Measurements from ENCODE around the gene ATXN1.
"Not testable (repeated sequence)": the region's sequence is repeated elsewhere in the genome, so short reads cannot be mapped to it uniquely, and the experiment has no call there.

The ATXN1 gene

DNA sequence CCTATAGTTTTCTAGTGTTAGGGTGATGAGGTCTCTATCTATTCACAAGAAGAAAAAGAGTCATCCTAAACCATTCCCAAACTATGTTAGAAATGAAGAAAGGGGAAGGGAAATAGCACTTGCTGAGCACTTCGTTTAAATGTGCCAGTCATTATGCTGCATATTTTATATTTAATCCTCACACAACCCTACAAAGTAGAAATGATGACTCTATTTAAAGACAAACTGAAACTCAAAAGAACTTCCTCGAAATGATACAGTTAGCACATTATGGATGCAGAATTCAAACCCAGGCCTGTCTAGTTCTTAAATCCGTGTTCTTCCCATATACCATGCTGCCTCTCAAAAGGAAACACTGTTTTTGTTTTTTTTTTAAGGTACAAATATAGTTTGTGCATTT is 348.3 kb downstream of the ATXN1 start:
- DNase-seq (ENCODE audit: low read depth), result no peak

- DNase-seq (ENCODE audit: low read depth), result no peak
Observed at GRCh38 chr6:16412171-16412570, 349.1 kb downstream of the ATXN1 start.

GRCh38 chr6:16409531-16410441 is 351.5 kb downstream of the ATXN1 start:
- DNase-seq (ENCODE audit: low read depth), result peak; percentile 10

DNA sequence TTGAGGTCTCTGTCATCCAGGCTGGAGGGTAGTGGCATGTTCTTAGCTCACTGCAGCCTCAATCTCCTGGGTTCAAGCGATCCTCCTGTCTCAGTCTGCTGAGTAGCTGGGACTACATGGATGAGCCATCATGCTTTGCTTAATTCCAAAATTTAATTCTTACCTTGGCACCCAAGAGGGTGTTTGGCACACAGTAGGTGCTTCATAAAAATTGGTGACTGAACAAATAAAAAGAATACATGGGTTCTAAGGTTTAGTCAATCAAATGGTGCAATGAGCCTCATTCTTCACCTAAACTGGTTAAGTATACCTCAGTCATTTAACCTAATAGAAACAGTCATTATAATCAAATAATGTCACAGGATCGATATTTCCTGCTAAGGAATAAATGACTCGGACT is 352.5 kb downstream of the ATXN1 start:
- DNase-seq (ENCODE audit: low read depth), result no peak

- DNase-seq (ENCODE audit: low read depth), result no peak
Observed at GRCh38 chr6:16406966-16407365, 354.3 kb downstream of the ATXN1 start.

DNA sequence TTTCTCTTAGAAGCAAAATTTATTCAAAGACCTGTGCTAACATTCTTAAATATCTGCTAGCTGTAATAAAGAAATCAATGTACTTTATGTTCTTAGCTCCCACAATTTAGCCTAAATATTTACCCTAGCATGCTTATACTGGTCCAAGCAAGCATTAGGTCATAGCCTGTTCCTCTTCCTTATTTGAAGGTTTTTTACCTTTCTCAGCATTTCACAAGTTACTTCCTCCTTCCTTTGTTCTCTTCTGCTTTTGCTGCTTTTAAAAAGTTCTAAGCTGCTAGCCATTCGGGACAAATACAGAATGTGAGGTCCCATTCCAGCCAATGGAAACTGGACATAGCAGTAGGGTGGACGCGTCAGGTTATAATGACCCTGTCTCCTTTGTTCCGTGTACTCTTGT is 354.7 kb downstream of the ATXN1 start:
- not testable (repeated sequence) for DNase-seq (ENCODE audit: low read depth)

DNA sequence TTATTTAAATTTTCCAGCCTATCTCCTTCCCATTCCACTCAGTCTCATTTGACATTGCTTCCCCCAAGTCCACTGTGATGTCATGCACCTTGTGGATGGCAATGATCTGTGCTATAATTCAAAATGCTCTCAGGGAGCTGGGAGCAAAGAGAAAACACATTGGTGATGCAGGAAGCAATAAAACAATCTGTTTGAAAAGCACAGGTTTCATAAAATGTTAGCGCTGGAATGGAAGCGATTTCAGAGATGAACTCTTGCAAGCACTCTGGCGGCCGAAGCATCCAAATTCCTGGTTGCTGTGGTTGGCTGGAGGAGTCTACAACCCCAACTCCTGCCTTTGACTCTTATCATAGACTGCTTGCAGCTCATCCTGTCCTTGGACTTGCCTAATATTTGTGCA is 355.9 kb downstream of the ATXN1 start:
- DNase-seq (ENCODE audit: low read depth), result no peak

DNA sequence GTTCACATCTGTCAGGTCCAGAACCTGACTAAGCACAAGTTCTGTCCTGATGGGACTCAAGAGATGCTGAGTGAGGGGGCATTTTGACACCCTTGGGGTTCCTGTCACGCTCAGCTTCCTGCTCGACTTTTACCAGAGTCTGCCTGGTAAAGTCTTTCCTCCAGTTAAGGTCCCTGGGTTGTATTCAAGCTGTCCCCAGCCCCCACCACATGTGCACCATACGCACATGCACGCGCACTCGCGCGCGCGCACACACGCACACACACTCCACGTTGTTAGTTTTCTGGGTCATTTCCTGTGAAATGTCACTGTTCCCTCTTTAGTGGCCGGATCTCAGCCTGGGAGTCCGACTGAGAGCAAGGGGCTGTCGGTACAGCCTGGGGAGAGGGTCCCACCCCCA is 356.8 kb downstream of the ATXN1 start:
- DNase-seq (ENCODE audit: low read depth), result no peak

GRCh38 chr6:16403831-16404230 is 357.4 kb downstream of the ATXN1 start:
- DNase-seq (ENCODE audit: low read depth), result no peak

GRCh38 chr6:16402581-16402900 is 358.7 kb downstream of the ATXN1 start:
- DNase-seq (ENCODE audit: low read depth), result no peak

GRCh38 chr6:16400248-16400760 is 361.0 kb downstream of the ATXN1 start:
- DNase-seq (ENCODE audit: low read depth), result no peak

DNA sequence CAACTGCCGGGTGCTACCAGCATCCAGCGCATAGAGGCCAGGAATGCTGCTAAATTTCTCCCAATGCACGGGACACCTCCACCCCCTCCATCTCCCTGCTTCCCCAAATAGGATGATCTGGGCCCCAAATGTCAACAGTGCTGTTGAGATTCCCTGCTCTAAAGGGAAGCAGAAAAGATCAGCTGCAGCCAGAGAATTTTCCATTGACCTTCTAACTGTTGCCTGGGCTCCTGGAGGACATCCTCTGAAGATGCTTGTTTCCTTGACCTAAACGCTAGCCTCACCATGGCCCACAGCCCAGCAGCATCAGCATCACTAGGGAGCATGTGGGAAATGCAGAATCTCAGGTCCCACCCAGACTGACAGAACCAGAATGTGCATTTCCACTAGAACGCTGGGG is 361.6 kb downstream of the ATXN1 start:
- no peak for DNase-seq (ENCODE audit: low read depth)

- no peak for DNase-seq (ENCODE audit: low read depth)
Observed at GRCh38 chr6:16399158-16399557, 362.1 kb downstream of the ATXN1 start.

DNA sequence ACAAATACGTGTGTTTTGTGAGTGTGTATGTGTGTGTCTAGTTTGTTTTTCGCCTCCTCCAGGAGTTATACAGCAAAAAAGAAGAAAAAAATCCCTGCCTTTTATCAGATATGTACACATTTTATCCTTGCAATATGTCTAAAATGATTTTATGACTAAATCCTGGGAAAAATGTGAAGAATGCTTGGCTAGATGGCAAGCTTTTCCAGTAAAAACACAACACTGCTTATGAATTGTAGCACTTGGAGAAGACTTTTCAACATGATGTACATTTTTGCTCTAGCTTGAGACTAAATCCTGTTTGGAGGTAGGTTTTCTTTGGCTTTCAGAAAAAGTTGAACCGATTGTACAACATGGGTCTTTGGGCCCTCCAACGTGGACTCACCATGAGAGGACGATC is 362.7 kb downstream of the ATXN1 start:
- no peak for DNase-seq (ENCODE audit: low read depth)

DNA sequence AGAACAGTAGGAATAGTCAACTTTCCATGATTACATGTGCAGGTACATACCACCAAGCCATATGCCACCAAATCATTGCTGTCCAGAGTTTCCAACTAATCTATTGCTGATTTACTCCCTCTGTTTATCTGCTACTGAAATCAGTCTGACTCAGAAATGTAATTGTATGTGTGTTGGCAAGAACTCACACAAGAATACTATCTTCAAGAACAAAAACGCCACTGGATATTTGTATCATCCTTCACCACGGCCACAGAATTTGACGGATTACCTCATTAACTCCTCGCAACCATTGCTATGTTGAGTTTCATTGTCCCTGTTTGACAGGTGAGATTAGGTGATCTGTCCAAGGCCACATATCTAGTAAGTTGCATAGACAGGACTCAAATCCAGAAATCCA is 363.6 kb downstream of the ATXN1 start:
- no peak for DNase-seq (ENCODE audit: low read depth)

DNA sequence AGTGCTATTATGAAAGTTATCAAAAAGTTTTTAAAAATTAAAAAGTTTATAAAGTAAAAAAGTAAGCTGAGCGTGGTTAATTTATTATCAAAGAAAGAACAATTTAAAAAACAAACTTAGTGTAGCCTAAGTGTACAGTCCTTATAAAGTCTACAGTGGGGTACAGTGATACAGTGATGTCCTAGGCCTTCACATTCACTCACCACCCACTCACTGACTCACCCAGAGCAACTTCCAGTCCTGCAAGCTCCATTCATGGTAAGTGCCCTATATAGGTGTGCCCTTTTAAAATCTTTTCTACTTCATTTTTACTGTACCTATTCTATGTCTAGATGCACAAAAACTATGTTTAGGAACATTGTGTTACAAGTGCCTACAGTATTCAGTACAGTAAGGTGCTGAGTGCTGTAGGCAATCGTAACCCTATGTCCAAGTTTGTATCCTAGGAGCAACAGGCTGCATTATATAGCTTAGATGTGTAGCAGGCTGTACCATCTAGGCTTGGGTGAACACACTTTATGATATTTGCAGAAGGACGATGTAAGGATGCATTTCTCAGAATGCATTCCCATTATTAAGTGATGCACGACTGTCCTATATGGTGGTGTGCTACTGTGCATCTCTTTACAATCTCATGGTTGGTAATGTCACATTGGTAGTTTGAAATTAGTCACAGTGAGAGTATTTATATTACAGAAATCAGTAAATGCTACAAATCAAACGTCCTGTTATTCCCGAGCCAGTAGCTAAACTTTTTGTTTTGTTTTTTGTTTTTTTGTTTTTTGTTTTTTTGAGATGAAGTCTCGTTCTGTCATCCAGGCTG is 364.6 kb downstream of the ATXN1 start:
- no peak for DNase-seq (ENCODE audit: low read depth)

GRCh38 chr6:16394632-16395031 is 366.6 kb downstream of the ATXN1 start:
- no peak for DNase-seq (ENCODE audit: low read depth)

DNA sequence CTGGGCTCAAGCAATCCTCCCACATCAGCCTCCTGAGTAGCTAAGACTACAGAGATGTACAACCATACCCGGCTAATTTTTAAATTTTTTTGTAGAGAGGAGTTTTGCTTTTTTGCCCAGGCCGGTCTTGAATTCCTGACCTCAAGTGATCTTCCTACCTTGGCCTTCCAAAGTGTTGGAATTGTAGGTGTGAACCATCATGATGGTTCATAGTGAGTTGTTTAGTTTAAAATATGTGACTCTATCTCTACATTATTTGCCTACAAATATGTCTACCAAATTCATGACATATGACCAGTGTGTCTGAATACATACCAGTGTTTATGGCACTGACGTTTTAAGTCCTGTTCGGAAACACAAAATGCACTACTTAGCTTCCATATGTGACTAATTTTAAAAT is 367.9 kb downstream of the ATXN1 start:
- no peak for DNase-seq (ENCODE audit: low read depth)

GRCh38 chr6:16392010-16392409 is 369.2 kb downstream of the ATXN1 start:
- DNase-seq (ENCODE audit: low read depth), result no peak

DNA sequence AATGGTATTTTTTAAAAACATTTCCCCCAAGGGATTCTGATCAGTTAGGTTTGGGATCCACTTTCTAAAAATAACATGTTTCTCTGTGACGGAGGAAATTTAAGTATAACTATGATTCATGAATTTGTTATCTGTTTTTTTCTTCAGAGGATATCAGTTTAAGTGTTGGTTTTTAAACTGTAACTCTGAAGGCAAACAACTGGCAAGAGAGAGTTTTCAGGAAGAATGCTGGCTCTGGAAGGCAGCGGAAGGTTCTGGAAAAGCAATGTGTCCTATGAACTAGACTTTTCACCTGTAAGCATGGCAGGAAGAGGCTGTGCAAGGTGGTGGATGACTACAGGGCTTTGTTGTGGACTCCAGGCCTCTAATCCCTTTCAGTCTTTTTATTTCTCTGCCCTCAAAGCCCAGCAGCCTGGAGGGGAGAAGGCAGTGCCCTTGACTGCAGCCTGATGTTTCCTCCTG is 369.8 kb downstream of the ATXN1 start:
- no peak for DNase-seq (ENCODE audit: low read depth)

- DNase-seq (ENCODE audit: low read depth), result not testable (repeated sequence)
Observed at GRCh38 chr6:16390909-16391450, 370.3 kb downstream of the ATXN1 start.

DNA sequence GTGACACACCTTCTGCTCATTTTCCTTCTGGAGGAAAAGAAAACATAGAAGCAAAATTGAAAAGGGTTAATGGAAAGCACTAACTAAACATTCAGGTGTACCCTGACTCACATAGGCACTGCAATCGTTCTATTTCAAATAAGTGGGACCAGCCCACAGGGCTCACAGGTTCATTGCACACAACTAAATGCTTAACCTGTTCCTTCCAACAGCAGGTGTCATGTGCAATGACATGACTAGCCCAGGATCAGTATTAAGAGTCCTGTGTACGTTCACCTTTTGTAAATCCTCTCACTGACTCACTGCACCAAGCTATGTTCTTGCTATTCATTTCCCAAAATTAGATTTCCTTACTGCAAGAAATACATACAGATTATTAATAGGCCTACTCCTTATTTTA is 371.6 kb downstream of the ATXN1 start:
- no peak for DNase-seq (ENCODE audit: low read depth)

DNA sequence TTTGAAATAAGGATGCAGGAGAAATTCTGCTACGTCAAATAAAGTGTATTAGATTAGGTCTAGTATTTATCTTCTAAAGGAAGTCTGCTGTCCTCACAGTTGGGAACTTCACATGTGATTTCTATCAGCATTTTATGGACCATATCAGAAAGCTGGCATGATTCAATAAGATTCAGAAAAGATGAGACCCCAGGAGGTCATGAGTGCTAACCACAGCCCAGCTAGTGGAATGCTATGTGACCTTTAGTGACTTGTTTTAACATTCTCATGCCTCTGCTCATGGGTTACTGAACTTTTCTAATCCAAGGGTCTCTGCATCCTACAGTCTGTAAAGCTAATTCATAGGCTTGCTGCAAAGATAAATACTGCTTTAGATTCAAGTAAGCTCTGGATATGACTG is 372.8 kb downstream of the ATXN1 start:
- no peak for DNase-seq (ENCODE audit: low read depth)

All from stimulated activated CD8-positive, alpha-beta memory T cell treated with anti-CD3 and anti-CD28 coated beads, Interleukin-15, amount 100 ng/mL, for 24 hours (primary cell).